ENCODE results near the gene ARFRP1. TPM values are rescaled to one million over a fixed set of nuclear protein-coding genes. Genes with fewer than 3 reads are reported as not detected.

The ARFRP1 gene
- total and polyA plus RNA-seq, 2 of the 13 experiments (the other 11 are each of a cell fraction or from before 2014, with no cell fraction given), result 32.0 to 51.1 TPM

GRCh38 chr20:63742381-63743024 lies 34.7 kb upstream of the ARFRP1 start (continued):
- no peak for TF ChIP-seq SNAPC5 (CRISPR knock-in tag; IDR thresholded peaks at IDR 0.05; ENCODE audit: borderline replicate concordance)
- TF ChIP-seq ZNF572 (CRISPR knock-in tag; IDR thresholded peaks at IDR 0.05), result no peak
- TF ChIP-seq NONO (IDR thresholded peaks at IDR 0.05), result no peak
- TF ChIP-seq NONO (CRISPR knock-in tag; conservative IDR thresholded peaks at IDR 0.05), result peak; percentile 27; the same call in 1 of the 2 replicates
- no peak for TF ChIP-seq TBP (CRISPR knock-in tag; IDR thresholded peaks at IDR 0.05)
- no peak for TF ChIP-seq SMARCE1 (IDR thresholded peaks at IDR 0.05; ENCODE audit: borderline replicate concordance)
- no peak for TF ChIP-seq FOXJ3 (CRISPR knock-in tag; IDR thresholded peaks at IDR 0.05; ENCODE audit: borderline replicate concordance)
- no peak for TF ChIP-seq CENPBD1 (CRISPR knock-in tag; IDR thresholded peaks at IDR 0.05; ENCODE audit: borderline replicate concordance, low read depth)
- TF ChIP-seq TBX2 (CRISPR knock-in tag; IDR thresholded peaks at IDR 0.05; ENCODE audit: borderline replicate concordance), result peak; percentile 9; the same call in 1 of the 2 replicates
- no peak for TF ChIP-seq NFIB (CRISPR knock-in tag; IDR thresholded peaks at IDR 0.05; ENCODE audit: borderline replicate concordance)
- TF ChIP-seq SATB2 (CRISPR knock-in tag; IDR thresholded peaks at IDR 0.05), result no peak
- TF ChIP-seq IRX3 (CRISPR knock-in tag; IDR thresholded peaks at IDR 0.05; ENCODE audit: borderline replicate concordance, low read depth), result no peak
- no peak for TF ChIP-seq HNF1A (IDR thresholded peaks at IDR 0.05; ENCODE audit: low read depth)
- no peak for TF ChIP-seq HNF1A (CRISPR knock-in tag; IDR thresholded peaks at IDR 0.05; ENCODE audit: borderline replicate concordance)
- no peak for TF ChIP-seq MLXIP (CRISPR knock-in tag; IDR thresholded peaks at IDR 0.05; ENCODE audit: borderline replicate concordance)
- TF ChIP-seq ZNF672 (CRISPR knock-in tag; IDR thresholded peaks at IDR 0.05), result 0 out of 2 replicates have a peak, but pooled peaks have one; percentile 43
- TF ChIP-seq ZNF75D (CRISPR knock-in tag; IDR thresholded peaks at IDR 0.05; ENCODE audit: borderline replicate concordance), result 0 out of 2 replicates have a peak, but pooled peaks have one; percentile 43
- no peak for TF ChIP-seq IKZF5 (CRISPR knock-in tag; IDR thresholded peaks at IDR 0.05)
- TF ChIP-seq PAF1 (CRISPR knock-in tag; IDR thresholded peaks at IDR 0.05), result no peak
- TF ChIP-seq NRL (CRISPR knock-in tag; IDR thresholded peaks at IDR 0.05; ENCODE audit: borderline replicate concordance), result no peak
- TF ChIP-seq NKX3-1 (CRISPR knock-in tag; IDR thresholded peaks at IDR 0.05), result no peak
- TF ChIP-seq MIER2 (CRISPR knock-in tag; IDR thresholded peaks at IDR 0.05), result no peak
